ENCODE results near the gene MTF1. TPM values are rescaled to one million over a fixed set of nuclear protein-coding genes. Genes with fewer than 3 reads are reported as not detected.

The MTF1 gene
- 1.0 and 1.3 TPM in 2 replicates for total RNA-seq

DNA sequence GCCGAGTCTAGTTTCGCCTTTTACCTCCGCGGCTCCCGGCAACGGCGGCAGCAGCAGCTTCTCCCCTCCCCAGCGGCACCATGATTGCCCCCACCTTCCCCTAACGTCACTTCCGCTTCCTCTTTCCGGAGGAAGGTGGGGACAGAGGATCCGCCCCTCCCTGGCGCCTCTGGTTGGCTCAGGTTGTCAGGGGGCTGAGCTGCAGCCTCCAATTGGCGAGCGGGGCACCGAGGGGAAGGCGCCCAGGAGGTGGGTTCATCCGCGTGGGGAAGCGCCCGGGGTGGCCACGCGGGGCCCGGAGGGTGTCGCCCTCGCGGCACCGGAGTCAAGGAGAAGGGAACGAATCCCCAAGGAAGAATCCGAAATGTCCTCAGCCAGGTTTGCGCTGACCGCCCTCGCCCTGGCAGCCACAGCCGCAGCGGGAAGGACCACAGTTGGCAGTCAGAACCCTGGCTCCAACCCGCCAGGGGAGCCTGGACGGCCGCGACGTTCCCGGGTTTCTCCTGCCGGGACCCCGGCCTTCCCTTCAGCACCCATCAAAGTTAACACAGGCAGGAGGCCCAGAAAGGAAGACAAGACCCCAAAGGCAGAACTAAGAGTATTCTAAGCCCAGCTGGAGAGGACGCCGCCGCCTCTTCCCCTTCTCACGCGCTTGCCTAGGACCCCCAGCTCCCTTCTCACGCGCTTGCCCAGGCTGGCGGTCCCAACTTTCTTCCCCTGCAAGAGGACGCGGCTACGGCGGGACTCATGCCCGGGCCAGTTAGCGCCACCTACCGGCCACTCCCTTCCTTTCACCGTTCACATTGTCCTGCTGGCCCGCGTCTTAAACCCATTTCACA lies at the start of gene MTF1:
TSS of gene MTF1 (minus strand) at position 86 of the 839 bp plus-strand sequence. CDS start 1,934 bp downstream, outside the sequence.

DNA sequence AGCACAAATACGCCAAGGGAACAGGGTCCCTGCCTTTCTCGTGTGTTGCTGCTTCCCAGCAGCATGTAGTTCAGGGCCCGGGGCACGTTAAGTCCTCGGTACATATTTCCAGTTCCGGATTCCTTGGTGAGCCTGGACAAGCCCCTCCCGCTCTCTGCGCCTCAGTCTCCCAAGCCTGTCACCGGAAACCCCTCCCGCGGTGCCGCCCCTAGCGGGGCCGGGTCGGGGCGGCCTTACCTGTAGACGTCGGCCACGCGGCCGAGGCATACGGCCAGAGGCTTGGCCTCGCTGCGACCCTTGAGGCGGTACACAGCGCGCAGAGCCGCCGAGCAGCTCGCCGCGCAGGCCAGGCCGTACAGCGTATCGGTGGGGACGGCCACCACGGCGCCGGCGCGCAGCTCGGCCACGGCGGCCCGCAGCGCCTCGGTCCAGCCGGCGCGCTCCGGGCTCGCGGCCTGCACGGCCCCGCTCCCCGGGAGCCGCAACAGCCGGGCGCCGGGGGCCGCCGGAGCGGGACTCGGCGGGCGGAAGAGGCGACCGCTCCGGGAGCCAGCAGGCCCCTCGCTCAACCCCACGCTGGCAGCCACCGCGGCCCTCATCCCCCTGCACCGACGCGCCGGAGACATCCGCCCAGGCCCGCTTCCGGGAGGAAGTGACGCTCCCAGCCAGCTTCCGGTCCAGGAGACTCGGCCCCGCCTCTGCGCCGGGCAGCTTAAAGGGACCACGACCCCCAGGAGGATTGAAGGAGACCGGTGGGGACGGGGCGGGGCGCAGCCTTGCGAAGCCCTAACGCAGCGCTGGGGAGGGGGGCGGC lies 51.6 kb downstream of the MTF1 start, which contains the start of the genes C1orf122 and YRDC:
TSS of gene C1orf122 (plus strand) at position 236 of the 814 bp plus-strand sequence. CDS start 615 bp downstream, outside the sequence.
TSS of gene YRDC (minus strand) at position 654 of the 814 bp plus-strand sequence. CDS start at position 626, 28 bp downstream.

DNA sequence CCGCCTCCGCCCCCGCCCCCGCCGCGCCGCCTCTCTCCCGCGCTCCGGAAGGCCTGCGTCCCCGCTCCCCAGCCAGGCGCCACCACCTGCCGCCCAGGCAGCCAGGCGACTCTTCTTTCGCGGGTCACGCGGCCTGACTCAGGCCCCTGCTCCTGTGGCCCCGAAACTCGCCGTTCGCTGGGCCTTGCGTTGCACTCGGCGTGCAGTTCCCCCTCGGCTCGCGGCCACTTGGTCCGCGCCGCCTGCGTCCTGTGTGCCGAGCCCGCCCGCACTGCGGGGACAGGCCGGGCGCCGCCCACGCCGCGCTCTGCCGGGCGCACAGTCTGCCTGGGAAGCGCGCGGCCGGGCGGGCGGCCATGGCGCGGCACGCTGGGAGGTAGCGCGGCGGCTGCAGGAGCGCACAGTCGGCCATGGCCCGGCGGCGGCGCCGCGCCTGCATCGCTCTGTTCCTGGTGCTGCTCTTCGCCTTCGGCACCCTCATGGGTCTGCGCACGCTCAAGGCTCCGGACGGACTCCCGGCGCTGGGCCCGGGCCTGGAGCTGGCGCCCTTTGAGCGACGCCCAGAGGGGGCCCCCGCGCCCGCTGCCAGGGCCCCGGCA lies 65.5 kb downstream of the MTF1 start, which contains the start of gene MANEAL:
TSS of gene MANEAL (plus strand) at position 75 of the 599 bp plus-strand sequence. CDS start at position 411, 336 bp downstream.

DNA sequence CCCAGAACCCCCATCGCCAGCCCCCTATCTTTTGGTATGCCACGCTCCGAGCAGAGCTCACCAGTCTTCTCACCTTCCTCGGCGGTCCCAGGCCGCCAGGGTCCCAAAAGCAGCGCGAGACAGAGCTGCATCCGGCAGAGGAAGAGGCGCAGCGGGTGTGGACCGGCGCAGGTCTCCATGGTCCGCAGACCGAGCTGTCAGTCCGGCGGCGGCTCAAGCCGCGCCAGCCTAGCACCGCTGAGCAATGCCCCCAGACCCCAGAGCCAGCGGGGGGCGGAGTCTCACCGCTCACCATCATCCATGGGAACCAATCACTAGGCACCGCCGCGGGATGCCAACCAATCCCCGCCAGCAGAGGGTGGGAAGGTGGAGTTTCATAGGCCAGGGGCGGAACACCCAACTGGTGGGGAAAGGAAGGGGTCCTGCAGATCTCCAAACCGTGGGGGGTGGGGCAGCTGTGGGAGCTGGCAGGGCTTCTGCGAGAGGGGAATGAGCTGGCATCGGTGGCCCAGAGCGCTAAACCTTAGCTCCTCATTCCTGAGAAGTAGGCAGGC lies 94.4 kb downstream of the MTF1 start, which contains the start of gene EPHA10:
TSS of gene EPHA10 (minus strand) at position 233 of the 554 bp plus-strand sequence. CDS start at position 179, 54 bp downstream.

Other genes starting within 250 kb of the MTF1 start
- under 0.01 and 0.17 TPM in 2 replicates for gene RSPO1, start 224.7 kb downstream of the MTF1 start, total RNA-seq
- 45.2 and 47.4 TPM in 2 replicates for gene CDCA8, start 167.1 kb downstream of the MTF1 start, total RNA-seq
- gene EPHA10, start 94.5 kb downstream of the MTF1 start, total RNA-seq: not detected in 2 replicates
- 0.17 and 0.30 TPM in 2 replicates for gene MANEAL, start 65.7 kb downstream of the MTF1 start, total RNA-seq
- gene C1orf122, start 51.8 kb downstream of the MTF1 start, total RNA-seq: 62.9 and 66.3 TPM in 2 replicates
- gene YRDC, start 51.4 kb downstream of the MTF1 start, total RNA-seq: 14.9 and 19.2 TPM in 2 replicates
- 14.8 and 20.4 TPM in 2 replicates for gene INPP5B, start 87.5 kb upstream of the MTF1 start, total RNA-seq
- 60.4 and 71.7 TPM in 2 replicates for gene SF3A3, start 130.4 kb upstream of the MTF1 start, total RNA-seq
- gene FHL3, start 145.9 kb upstream of the MTF1 start, total RNA-seq: 26.2 and 27.2 TPM in 2 replicates
- 49.7 and 73.6 TPM in 2 replicates for gene UTP11, start 153.1 kb upstream of the MTF1 start, total RNA-seq
- gene POU3F1, start 187.2 kb upstream of the MTF1 start, total RNA-seq: not detected in 2 replicates

Data from bronchus fibroblast of lung (primary cell).